ENCODE measurements around the gene PSD2.

DNA sequence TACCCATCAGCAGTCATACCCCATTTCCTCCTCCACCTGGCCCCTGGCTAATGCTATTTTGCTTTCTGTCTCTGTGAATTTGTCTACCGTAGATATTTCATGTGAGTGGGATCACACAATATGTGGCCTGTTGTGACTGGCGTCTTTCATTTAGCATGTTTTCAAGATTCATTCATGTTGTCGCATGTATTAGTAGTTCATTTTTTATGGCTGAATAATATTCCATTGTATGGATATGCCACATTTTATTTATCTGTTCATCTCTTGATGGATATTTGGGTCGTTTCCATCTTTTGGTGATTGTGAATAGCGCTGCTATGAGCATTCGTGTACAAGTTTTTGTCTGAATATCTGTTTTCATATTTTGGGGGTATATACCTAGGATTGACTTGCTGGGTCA lies 33.9 kb downstream of the PSD2 start:
- TF ChIP-seq, protein P1, sequence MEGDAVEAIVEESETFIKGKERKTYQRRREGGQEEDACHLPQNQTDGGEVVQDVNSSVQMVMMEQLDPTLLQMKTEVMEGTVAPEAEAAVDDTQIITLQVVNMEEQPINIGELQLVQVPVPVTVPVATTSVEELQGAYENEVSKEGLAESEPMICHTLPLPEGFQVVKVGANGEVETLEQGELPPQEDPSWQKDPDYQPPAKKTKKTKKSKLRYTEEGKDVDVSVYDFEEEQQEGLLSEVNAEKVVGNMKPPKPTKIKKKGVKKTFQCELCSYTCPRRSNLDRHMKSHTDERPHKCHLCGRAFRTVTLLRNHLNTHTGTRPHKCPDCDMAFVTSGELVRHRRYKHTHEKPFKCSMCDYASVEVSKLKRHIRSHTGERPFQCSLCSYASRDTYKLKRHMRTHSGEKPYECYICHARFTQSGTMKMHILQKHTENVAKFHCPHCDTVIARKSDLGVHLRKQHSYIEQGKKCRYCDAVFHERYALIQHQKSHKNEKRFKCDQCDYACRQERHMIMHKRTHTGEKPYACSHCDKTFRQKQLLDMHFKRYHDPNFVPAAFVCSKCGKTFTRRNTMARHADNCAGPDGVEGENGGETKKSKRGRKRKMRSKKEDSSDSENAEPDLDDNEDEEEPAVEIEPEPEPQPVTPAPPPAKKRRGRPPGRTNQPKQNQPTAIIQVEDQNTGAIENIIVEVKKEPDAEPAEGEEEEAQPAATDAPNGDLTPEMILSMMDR (IDR thresholded peaks at IDR 0.05): no peak
- TF ChIP-seq POLR2A (IDR thresholded peaks at IDR 0.05): no peak
